Motor neuron (in vitro differentiated cells): Measurements from ENCODE around the gene TNFRSF13B. TPM values are rescaled to one million over a fixed set of nuclear protein-coding genes. Genes with fewer than 3 reads are reported as not detected.
"Not testable (repeated sequence)": the region's sequence is repeated elsewhere in the genome, so short reads cannot be mapped to it uniquely, and the experiment has no call there.

Experiments
- ATAC-seq, 8 experiments: fragments of 200-7000 bp; cut with Tn5 transposase; replicated peaks in 6 of 8; 2 replicates each; pipeline ENCODE4 v1.8.0; 2021; ENCODE audit warnings: mild to moderate bottlenecking in 8 of 8, moderate library complexity in 8 of 8
- H3K27ac ChIP-seq, 2 donors: fragments of 250-450 bp; sonication (Bioruptor Pico); 2 replicates each; pipeline ENCODE4 v1.9.0; 2021; ENCODE audit warnings: antibody characterized with exemption in 2 of 2, mild to moderate bottlenecking in 2 of 2, moderate library complexity in 1 of 2
- H3K4me1 ChIP-seq, 2 donors: fragments of 250-450 bp; sonication (Bioruptor Pico); replicated peaks in 1 of 2; 2 replicates each; pipeline ENCODE4 v1.6.1; 2021; ENCODE audit warnings: antibody characterized with exemption in 2 of 2, mild to moderate bottlenecking in 2 of 2, moderate library complexity in 1 of 2
- H3K4me3 ChIP-seq, 5 donors: fragments of 250-450 bp; sonication (Bioruptor Pico); 2 replicates each; pipeline ENCODE4 v1.9.0; 2021; ENCODE audit warnings: antibody characterized with exemption in 5 of 5, mild to moderate bottlenecking in 5 of 5, moderate library complexity in 4 of 5
- WGBS, 10 experiments: fragments of 450-650 bp; shearing (Covaris generic); methylation state at CpG; one replicate each; pipeline ENCODE4 v1.0.0; 2022; 5-methylcytosine and 5-hydroxymethylcytosine counted together
- in situ Hi-C, 9 experiments: fragments of 400-800 bp; cut with MboI; loops; one replicate each; pipeline ENCODE4 v1.15.0; 2021; ENCODE audit warnings: low sequenced_read_pairs in 9 of 9, low pct_unique_long_range_greater_than_20kb in 2 of 9; ENCODE audit not compliant: unreplicated experiment in 9 of 9
- total RNA-seq, 8 experiments: library from RNA; unstranded; fragments of 300-600 nt; gene quantifications; 2 replicates each; pipeline versions ENCODE4 v1.2.3 to v1.2.4, GENCODE V29; 2022

The TNFRSF13B gene
- total RNA-seq, 8 experiments from 2014 or later = 0.09 to 1.00 (median 0.41) TPM; not detected in 4

DNA sequence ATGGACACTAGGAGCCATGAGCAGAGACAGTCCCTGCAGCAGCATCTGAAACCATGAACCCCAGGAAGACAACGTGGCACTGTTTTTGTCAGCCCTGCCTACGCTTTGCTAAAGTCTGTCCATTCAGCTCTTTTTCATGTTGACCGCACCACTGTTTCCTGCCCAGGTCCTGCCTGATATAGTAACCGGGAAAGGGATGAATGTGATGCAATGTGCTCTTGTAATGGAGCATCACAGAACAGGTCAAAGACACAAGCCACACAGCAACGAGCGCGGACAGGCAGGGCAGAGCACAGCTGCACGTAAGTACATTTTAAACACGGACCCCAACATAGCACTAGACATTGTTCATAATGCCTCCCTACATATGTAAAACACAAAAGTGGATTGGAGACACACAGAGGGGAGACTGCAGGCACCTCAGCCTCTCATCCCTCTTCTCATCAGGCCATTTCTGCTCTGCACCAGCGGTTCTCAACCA, 16.9 kb upstream of the TNFRSF13B start:
- H3K27ac ChIP-seq = no peak overlapping the region
- in situ Hi-C loops = no loop called here
- no peak for ATAC-seq

GRCh38 chr17:16987830-16988601, 16.1 kb upstream of the TNFRSF13B start:
- Histone ChIP-seq H3K4me1 (no peaks in the 10 kb centered on the region), H3K4me3 (no peak overlapping the region), H3K27ac (no peak overlapping the region)
- 0 to 100% (median 43%) methylated on average over 1 to 5 of the region's 11 CpGs; no CpG with 5 or more reads in 2 of the 10 experiments for WGBS, 10 experiments
- in situ Hi-C loops = no loop called here
- peak; percentile 11 to 83 (median 59) for ATAC-seq

More for the DNA sequence above, 16.9 kb upstream of the TNFRSF13B start:
- Histone ChIP-seq H3K4me3 (no peak overlapping the region), H3K4me1 (no peaks in the 10 kb centered on the region)
- WGBS, 10 experiments = 63 to 95% (median 80%) methylated on average over 1 to 9 of the region's 10 CpGs; no CpG with 5 or more reads in 1 of the 10 experiments

DNA sequence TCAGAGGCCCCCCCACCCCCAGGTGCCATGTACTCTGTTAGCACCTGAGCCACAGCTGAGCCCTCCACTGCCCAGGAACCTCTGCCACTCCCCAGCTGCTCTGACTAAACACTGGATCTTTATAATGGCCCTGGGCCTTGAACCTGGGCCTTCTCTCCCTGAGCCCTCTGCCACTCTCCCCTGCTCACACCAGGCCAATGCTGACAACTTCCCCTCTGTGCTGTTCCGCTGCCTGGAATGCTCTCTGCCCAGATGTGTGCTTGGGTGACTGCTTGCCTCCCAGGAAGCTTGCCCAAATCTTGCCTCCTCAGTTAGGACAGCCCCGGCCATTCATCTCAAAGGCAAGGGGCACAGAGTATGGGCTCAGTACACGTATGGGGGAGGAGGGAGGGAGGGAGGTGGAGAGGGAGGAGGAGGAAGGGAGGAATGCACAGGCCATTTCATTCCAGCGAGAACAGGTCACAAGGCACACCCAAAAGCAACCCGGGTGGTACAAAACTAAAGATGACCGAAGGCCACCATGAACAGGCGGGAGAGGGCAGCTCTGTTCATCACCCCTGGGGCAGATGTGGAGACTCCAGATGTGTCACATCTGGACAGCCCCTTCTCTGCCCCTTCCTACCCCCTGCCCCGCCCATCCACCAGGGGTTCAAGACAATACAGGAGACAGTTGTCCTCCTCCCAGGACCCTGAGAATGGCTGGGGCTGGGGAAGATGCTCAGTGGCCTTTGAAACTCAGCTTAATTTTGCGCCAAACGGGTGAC, 15.3 kb upstream of the TNFRSF13B start:
- Histone ChIP-seq H3K4me1 (no peaks in the 10 kb centered on the region), H3K4me3 (no peak overlapping the region), H3K27ac (no peak overlapping the region)
- WGBS, 10 experiments = 92% methylated on average over 2 of the region's 10 CpGs; no CpG with 5 or more reads in 9 of the 10 experiments
- ATAC-seq = peak in 1 of 8 experiments; percentile 9
- in situ Hi-C loops = no loop called here

DNA sequence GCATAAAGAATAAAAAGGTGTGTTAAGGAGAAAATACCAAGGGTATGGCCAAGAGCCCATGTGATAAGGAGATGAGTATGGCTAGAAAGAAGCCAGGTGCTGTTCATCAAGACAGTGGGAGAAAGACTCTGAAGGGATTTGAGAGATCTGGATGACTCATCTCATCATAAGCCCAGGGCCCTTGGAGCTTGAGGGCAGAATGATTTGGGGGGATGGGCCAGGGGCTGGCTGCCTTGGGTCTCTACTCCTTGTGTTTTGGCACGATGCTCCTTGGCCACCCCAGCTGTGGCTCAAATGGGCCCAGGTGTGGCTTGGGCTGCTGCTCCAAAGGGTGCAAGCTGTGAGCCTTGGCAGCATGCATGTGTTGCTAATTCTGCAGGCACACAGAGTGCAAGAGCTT, 14.5 kb upstream of the TNFRSF13B start:
- Histone ChIP-seq H3K27ac (no peak overlapping the region), H3K4me3 (no peak overlapping the region), H3K4me1 (no peaks in the 10 kb centered on the region)
- WGBS, 10 experiments = 0 to 67% (median 17%) methylated on average over 1 of the region's 1 CpG; no CpG with 5 or more reads in 6 of the 10 experiments
- peak in 3 of 8 experiments; percentile 43 to 54 (median 46) for ATAC-seq
- in situ Hi-C loops = no loop called here

DNA sequence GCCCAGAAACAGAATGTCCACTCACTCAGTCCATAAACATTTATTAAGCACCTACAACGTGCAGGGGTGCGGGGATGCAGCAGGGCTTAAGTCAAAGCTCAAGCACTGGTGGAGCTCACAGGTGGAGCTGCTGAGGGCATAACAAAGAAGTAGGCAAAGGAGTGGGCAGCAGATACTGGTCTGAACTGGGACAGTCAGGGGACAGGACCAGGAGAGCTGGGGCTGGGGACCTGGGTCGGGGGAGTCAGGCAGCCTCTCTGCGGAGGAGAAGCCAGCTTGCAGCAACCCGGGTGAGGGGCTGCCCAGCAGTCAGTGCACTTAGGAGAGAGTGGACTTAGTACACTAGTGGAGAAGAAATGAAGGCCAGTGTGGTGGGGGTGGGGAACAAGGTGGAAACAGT, 10.0 kb upstream of the TNFRSF13B start:
- ATAC-seq = no peak
- 50 to 100% (median 90%) methylated on average over 1 to 2 of the region's 5 CpGs; no CpG with 5 or more reads in 3 of the 10 experiments for WGBS, 10 experiments
- no peak overlapping the region for H3K4me3 ChIP-seq
- no peak overlapping the region for H3K27ac ChIP-seq
- no peaks in the 10 kb centered on the region for H3K4me1 ChIP-seq
- in situ Hi-C loops = no loop called here

GRCh38 chr17:16980813-16981731, 9.2 kb upstream of the TNFRSF13B start:
- WGBS, 10 experiments = 52 to 90% (median 77%) methylated on average over 1 to 20 of the region's 26 CpGs
- peak in 1 of 8 experiments; percentile 23 for ATAC-seq
- in situ Hi-C loops = no loop called here

DNA sequence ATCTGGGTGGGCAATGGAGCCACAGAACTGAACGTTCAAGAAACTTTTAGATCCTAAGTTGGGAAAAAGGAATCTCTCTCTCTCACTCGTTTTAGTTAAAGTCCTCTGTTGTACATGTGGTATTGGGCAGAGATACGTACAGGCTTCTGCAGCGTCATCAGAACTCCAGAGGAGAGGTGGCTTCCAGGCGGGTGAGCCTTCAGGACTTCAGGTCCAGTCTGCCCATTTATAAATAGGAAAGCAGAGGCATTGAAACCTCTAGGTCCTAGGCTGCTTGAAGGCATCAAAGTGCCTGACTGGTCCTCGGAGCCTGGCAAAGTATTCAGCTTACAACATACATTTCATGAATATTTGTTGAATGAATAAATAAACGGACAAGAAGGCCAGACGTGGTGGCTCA, 8.1 kb upstream of the TNFRSF13B start:
- Histone ChIP-seq H3K4me1 (no peaks in the 10 kb centered on the region), H3K4me3 (no peak overlapping the region), H3K27ac (no peak overlapping the region)
- WGBS, 10 experiments = 30 to 94% (median 60%) methylated on average over 1 to 4 of the region's 8 CpGs; no CpG with 5 or more reads in 5 of the 10 experiments
- no peak for ATAC-seq
- in situ Hi-C loops = no loop called here

More at GRCh38 chr17:16980813-16981731, 9.2 kb upstream of the TNFRSF13B start:
- Histone ChIP-seq H3K4me1 (no peaks in the 10 kb centered on the region), H3K4me3 (no peak overlapping the region), H3K27ac (no peak overlapping the region)

DNA sequence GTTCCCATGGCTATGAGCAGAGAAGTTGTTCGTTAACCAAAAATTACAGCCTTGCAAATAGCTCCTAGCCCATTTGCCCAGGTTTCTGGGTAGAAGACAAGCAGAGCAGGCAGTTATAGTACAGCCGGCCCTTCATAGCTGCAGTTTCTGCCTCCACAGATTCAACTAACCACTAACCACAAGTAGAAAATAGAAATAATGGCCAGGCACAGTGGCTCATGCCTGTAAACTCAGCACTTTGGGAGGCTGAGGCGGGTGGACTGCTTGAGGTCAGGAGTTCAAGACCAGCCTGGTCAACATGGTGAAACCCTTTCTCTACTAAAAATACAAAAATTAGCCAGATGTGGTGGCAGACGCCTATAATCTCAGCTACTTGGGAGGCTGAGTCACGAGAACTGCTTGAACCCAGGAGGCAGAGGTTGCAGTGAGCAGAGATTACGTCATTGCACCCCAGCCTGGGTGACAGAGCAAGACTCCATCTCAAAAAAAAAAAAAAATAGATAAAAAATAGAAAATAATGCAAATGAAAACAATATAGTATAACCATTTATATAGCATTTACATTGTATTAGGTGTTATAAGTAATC, 7.4 kb upstream of the TNFRSF13B start:
- in situ Hi-C loops, ATAC-seq, H3K4me3 ChIP-seq, H3K27ac ChIP-seq, H3K4me1 ChIP-seq: not testable (repeated sequence)
- 80 to 100% (median 89%) methylated on average over 1 to 6 of the region's 6 CpGs; no CpG with 5 or more reads in 2 of the 10 experiments for WGBS, 10 experiments

DNA sequence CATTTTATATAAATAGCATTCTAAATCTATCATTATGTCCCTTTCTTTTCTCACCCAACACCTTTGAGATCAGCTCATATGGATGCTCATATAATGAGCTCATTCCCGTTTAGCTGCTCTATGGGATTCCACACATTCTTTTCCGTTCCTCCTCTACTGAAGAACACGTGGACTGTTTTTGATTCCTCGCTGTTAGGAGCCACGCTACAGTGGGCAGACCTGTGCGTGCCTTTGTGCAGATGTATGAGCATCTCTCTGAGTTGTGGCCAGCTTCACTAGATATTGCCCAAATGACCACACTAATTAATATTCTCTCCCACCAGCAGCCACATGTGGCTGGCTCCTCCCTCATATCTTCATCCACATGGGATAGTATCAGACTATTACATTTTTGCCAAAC, 6.0 kb upstream of the TNFRSF13B start:
- WGBS, 10 experiments = 8 to 93% (median 81%) methylated on average over 1 to 6 of the region's 6 CpGs; no CpG with 5 or more reads in 1 of the 10 experiments
- peaks cover 0 to 2% of the 10 kb centered on the region in 2 donors for H3K4me1 ChIP-seq
- peak in 2 of 8 experiments; percentile 13 to 20 for ATAC-seq
- H3K27ac ChIP-seq = no peak overlapping the region
- in situ Hi-C loops = no loop called here
- H3K4me3 ChIP-seq = no peak overlapping the region

GRCh38 chr17:16976725-16977550, 5.0 kb upstream of the TNFRSF13B start:
- 75 to 100% (median 84%) methylated on average over 3 to 8 of the region's 9 CpGs; no CpG with 5 or more reads in 1 of the 10 experiments for WGBS, 10 experiments
- no peak overlapping the region for H3K27ac ChIP-seq
- ATAC-seq = peak in 3 of 8 experiments; percentile 37 to 69 (median 39)
- peaks cover 0 to 2% of the 10 kb centered on the region in 2 donors for H3K4me1 ChIP-seq
- in situ Hi-C loops = no loop called here
- no peak overlapping the region for H3K4me3 ChIP-seq

DNA sequence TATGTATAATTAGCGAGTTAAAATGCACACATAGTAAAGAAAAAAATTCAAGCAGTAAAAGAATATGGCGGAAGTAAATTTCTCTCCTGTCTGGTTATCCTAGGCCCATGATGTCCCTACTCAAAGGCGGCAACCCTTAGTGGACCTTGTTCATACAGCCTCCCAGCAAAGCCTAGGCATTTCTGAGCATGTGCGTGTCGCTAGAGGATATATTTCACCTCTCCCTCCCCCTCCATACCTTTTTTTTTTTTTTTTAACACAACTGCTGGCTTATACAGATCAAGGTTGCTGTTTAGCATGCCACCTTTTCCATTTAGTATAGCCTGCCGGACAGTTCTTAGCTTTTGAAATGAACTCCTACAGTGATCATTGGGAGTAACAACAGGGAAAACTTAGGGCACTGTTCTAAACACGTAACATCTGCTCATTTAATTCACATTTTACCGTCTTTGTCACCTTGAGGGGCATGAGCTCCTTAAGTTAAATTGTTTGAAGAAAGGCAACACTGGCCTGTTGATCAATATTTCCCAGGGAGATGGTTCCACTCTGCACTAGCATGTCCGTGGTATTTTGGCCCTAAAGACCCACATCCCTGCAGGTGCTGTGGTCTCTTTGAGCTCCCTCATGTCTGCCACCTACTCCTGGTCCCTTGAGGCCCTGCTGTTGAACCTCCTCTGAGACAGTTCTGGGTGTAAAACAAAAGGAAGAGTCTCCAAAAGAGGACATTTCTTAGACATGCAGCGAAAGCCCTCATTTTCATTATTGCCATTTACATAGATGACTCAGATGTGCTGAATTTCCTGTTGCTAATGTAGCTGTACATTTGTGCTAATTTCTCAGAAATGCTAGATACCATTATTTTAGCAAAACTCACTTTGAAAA, 4.1 kb upstream of the TNFRSF13B start:
- ATAC-seq = peak in 3 of 8 experiments; percentile 66 to 87 (median 86)
- no peak overlapping the region for H3K4me3 ChIP-seq
- no peak overlapping the region for H3K27ac ChIP-seq
- in situ Hi-C loops = no loop called here
- 57 to 100% (median 84%) methylated on average over 1 to 9 of the region's 10 CpGs; no CpG with 5 or more reads in 1 of the 10 experiments for WGBS, 10 experiments
- peaks cover 0 to 2% of the 10 kb centered on the region in 2 donors for H3K4me1 ChIP-seq
